Esophagus muscularis mucosa (tissue), 3 donors: ENCODE measurements around the gene FAM76A.

Experiments used
- POLR2AphosphoS5 ChIP-seq, 2 donors: sonication (generic); formaldehyde crosslinking; IDR thresholded peaks; one replicate each; pipeline ENCODE4 v1.6.1; 2017; ENCODE audit warnings: antibody characterized with exemption in 2 of 2
- TF ChIP-seq, protein P1 (sequence below), 3 experiments: fragments of 200-600 bp in 2 of 3; fragments of 450-650 bp in 1 of 3; sonication (generic) in 2 of 3; IDR thresholded peaks; one replicate each; pipeline ENCODE4 v1.5.1; 2017 to 2019; ENCODE audit warnings: antibody characterized with exemption in 3 of 3, mild to moderate bottlenecking in 2 of 3, moderate library complexity in 1 of 3

DNA sequence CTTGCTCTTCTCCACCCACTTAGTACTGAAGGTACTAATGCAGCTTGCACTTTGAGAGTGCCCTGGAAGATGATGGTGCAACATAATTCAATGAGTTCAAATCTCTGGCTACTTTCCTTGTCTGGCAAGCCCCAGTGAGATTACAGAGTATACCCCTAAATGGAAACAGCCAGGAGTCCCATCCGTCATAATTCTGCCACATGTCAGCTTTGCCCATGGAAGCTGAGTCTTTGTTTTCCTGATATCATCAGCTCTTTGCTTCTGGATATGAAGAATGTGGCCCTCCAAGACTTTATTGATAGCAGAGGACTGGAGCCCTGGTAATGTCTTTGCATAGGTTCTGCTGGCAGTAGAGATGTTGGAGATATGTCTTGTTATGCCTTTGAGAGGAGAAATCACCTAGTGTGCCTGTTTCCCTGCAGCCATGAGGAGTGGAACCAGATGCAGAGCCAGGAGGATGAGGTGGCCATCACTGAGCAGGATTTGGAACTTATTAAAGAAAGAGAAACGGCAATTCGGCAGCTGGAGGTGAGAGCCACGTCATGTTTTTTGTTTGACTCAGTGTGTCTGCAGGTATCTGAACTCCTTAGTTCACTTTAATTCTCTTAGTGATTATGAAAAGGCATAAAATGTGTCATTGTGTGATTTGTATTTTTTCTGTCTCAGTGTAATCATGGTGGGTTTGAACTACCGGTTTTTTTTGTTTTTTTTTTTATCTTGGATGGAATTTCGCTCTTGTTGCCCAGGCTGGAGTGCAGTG is 86.2 kb downstream of the FAM76A start:
- TF ChIP-seq, protein P1, sequence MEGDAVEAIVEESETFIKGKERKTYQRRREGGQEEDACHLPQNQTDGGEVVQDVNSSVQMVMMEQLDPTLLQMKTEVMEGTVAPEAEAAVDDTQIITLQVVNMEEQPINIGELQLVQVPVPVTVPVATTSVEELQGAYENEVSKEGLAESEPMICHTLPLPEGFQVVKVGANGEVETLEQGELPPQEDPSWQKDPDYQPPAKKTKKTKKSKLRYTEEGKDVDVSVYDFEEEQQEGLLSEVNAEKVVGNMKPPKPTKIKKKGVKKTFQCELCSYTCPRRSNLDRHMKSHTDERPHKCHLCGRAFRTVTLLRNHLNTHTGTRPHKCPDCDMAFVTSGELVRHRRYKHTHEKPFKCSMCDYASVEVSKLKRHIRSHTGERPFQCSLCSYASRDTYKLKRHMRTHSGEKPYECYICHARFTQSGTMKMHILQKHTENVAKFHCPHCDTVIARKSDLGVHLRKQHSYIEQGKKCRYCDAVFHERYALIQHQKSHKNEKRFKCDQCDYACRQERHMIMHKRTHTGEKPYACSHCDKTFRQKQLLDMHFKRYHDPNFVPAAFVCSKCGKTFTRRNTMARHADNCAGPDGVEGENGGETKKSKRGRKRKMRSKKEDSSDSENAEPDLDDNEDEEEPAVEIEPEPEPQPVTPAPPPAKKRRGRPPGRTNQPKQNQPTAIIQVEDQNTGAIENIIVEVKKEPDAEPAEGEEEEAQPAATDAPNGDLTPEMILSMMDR (IDR thresholded peaks at IDR 0.05) = no peak
- no peak for TF ChIP-seq POLR2AphosphoS5 (IDR thresholded peaks at IDR 0.05)
